GM21526 (cell line): ENCODE results near the gene MYOM1.
"Not testable (repeated sequence)": the region's sequence is repeated elsewhere in the genome, so short reads cannot be mapped to it uniquely, and the experiment has no call there.

Source experiments
- ATAC-seq: cut with Tn5 transposase; IDR thresholded peaks from one replicate; pipeline ENCODE4 v1.9.1; 2021; ENCODE audit warnings: moderate library complexity; ENCODE audit not compliant: unreplicated experiment, low FRiP score

The MYOM1 gene

GRCh38 chr18:3044931-3045698, 174.7 kb downstream of the MYOM1 start:
- no peak for ATAC-seq

GRCh38 chr18:3042379-3042778, 177.4 kb downstream of the MYOM1 start:
- ATAC-seq, result no peak

- no peak for ATAC-seq
Measured at GRCh38 chr18:3041843-3042242, 177.9 kb downstream of the MYOM1 start.

GRCh38 chr18:3040881-3041280, 178.9 kb downstream of the MYOM1 start:
- ATAC-seq, result no peak

GRCh38 chr18:3040173-3040572, 179.6 kb downstream of the MYOM1 start:
- ATAC-seq, result no peak

- peak; percentile 99 for ATAC-seq
Measured at GRCh38 chr18:3037423-3037915, 182.3 kb downstream of the MYOM1 start.

GRCh38 chr18:3036108-3036507, 183.7 kb downstream of the MYOM1 start:
- no peak for ATAC-seq

- ATAC-seq, result no peak
Measured at GRCh38 chr18:3035635-3036034, 184.1 kb downstream of the MYOM1 start.

GRCh38 chr18:3032721-3033120, 187.0 kb downstream of the MYOM1 start:
- no peak for ATAC-seq

- no peak for ATAC-seq
Measured at GRCh38 chr18:3029215-3029952, 190.4 kb downstream of the MYOM1 start.

- ATAC-seq, result not testable (repeated sequence)
Measured at GRCh38 chr18:3028115-3028514, 191.7 kb downstream of the MYOM1 start.

- no peak for ATAC-seq
Measured at GRCh38 chr18:3027370-3027891, 192.3 kb downstream of the MYOM1 start.

- no peak for ATAC-seq
Measured at GRCh38 chr18:3025544-3025943, 194.2 kb downstream of the MYOM1 start.

GRCh38 chr18:3023603-3024002, 196.2 kb downstream of the MYOM1 start:
- not testable (repeated sequence) for ATAC-seq
